Astrocyte of the spinal cord (primary cell): Measurements from ENCODE around the gene C13orf46.

Source experiments
- DNase-seq: peaks from one replicate; pipeline ENCODE4 v3.0.0; 2011; ENCODE audit warnings: low read depth, low spot score
- H3K4me3 ChIP-seq: 2 replicates; pipeline ENCODE4 v1.5.1; 2011; ENCODE audit warnings: low read depth, mild to moderate bottlenecking, low read length, moderate library complexity
- in situ Hi-C: cut with HindIII; loops from 2 replicates; pipeline ENCODE4 v1.10.0; 2017; ENCODE audit warnings: low sequenced_read_pairs
- TF ChIP-seq, protein P1 (sequence below): IDR thresholded peaks from 2 replicates; pipeline ENCODE4 v1.5.1; 2012; ENCODE audit warnings: low read depth, mild to moderate bottlenecking, low read length, inconsistent platforms

The C13orf46 gene

DNA sequence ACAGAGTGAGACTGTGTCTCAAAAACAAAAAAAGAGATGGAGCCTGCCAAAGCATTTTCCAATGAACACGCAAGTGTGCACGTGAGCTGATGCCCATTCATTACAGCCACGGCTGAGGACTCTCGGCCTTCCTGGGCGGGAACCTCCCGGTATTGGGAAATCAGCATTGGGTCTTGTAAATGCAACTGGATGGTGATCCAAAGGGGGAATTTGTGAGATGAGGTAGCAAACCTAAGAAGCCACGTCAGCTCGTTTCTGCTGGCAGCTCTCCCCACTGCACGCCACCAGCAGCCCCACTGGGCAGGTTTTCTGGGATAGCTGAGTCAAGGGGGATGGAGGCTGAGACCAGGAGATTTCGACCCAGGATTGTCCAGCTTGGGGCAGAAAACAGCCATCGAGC, 11.5 kb downstream of the C13orf46 start:
- no peak overlapping the region for H3K4me3 ChIP-seq
- no peak for DNase-seq
- in situ Hi-C loops, result no loop called here
- TF ChIP-seq, protein P1, sequence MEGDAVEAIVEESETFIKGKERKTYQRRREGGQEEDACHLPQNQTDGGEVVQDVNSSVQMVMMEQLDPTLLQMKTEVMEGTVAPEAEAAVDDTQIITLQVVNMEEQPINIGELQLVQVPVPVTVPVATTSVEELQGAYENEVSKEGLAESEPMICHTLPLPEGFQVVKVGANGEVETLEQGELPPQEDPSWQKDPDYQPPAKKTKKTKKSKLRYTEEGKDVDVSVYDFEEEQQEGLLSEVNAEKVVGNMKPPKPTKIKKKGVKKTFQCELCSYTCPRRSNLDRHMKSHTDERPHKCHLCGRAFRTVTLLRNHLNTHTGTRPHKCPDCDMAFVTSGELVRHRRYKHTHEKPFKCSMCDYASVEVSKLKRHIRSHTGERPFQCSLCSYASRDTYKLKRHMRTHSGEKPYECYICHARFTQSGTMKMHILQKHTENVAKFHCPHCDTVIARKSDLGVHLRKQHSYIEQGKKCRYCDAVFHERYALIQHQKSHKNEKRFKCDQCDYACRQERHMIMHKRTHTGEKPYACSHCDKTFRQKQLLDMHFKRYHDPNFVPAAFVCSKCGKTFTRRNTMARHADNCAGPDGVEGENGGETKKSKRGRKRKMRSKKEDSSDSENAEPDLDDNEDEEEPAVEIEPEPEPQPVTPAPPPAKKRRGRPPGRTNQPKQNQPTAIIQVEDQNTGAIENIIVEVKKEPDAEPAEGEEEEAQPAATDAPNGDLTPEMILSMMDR, result no peak

DNA sequence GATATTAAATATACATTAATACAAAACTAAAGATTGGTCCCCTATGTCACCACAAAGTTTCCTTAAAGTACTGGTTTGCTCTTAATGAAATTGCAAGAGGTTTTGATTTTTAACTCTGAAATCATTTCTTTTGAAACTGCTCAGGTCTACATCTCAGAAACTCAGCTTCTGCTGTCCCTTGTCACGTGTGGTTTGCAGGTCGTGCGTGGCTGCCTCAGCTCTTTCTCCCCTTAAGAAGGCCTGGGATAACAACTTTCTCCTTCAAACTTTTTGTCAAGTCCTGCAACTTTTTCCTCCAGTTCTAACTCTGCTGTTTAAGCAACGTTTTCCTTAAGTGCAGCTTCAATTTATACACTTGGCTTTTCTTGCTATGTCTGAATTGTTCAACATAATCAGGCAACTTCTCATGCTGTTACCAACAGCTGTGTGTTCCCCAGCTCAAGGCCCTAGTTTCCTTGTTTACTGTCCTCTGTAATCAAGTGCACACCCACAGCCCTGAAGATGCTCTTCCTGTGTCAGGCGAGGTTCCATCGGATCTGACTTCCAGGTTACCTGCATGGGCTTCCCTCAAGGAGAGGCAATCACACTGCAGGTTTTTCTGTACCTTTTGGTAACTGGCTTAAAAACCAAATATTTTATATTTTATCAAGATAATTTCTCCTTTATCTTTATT, 13.5 kb downstream of the C13orf46 start:
- TF ChIP-seq, protein P1, result no peak
- DNase-seq, result no peak

DNA sequence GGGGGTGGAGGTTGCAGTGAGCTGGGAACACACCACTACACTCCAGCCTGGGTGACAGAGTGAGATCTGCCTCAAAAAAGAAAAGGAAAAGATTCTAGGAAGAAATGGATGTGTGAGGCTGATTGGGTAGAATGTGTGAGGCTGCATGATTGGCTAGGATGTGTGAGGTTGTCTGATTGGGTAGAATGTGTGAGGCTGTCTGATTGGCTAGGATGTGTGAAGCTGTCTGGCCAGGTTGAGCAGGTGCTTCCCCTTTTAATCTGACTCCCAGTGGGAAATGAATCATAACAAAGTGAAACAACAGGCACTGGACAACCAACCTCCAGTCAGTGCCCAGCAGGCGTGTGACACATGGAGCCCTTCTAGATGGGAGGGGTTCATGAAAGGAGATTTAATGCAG, 14.7 kb downstream of the C13orf46 start:
- TF ChIP-seq, protein P1, result no peak
- H3K4me3 ChIP-seq, result no peak overlapping the region
- in situ Hi-C loops, result no loop called here
- DNase-seq, result no peak

More for the DNA sequence above, 13.5 kb downstream of the C13orf46 start:
- no peak overlapping the region for H3K4me3 ChIP-seq
- in situ Hi-C loops, result no loop called here

DNA sequence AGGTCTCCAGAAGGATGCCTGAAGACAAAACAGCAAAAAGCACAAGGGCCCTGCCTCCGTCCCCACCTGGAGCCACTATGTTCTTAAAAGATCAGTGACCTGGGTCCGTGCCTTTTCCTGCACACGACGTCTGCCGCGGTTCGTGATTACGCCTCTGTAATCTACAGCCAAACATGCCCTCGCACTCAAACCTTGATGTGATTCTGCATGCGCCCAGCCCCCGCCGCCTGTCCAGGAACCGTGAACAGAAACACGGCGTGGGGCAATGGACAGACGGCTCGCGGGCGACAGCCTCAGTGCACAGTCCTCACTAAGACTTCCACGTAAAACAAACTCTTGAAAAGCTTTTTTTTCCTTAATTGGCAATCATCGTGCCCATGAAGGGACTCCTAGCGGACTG, 15.5 kb downstream of the C13orf46 start:
- DNase-seq, result no peak
- in situ Hi-C loops, result no loop called here
- TF ChIP-seq, protein P1, result no peak
- H3K4me3 ChIP-seq, result no peak overlapping the region

DNA sequence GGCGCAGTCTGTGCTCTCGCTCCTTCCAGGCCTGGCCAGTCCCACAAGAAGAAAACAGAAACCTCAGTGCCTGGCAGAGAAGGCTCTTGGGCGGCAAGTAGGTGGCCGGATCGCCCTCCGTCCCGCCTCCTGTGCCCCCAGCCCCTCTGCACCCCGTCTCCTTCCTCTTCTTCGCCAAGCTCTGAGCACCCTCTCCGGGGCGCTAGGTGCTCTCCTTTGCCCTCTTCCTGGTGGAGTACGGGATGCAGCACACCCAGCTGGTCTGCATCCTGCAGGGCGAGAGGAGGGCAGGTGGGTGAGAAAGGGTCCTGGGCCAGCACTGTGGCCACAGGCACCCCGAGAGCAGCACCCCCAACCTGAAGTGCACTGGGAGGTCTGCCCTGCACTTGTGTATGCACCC, 17.3 kb downstream of the C13orf46 start:
- in situ Hi-C loops, result no loop called here
- TF ChIP-seq, protein P1, result no peak
- no peak overlapping the region for H3K4me3 ChIP-seq
- DNase-seq, result no peak

DNA sequence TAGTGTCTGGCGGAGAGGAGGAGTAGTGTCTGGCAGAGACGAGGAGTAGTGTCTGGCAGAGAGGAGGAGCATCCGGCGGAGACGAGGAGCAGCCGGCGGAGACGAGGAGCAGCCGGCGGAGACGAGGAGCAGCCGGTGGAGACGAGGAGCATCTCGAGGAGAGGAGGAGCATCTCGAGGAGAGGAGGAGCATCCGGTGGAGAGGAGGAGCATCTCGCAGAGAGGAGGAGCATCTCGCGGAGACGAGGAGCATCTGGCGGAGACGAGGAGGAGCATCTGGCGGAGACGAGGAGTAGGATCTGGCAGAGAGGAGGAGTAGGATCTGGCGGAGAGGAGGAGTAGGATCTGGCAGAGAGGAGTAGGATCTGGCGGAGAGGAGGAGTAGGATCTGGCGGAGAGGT, 18.2 kb downstream of the C13orf46 start:
- no peak overlapping the region for H3K4me3 ChIP-seq
- in situ Hi-C loops, result no loop called here
- TF ChIP-seq, protein P1, result no peak
- no peak for DNase-seq

DNA sequence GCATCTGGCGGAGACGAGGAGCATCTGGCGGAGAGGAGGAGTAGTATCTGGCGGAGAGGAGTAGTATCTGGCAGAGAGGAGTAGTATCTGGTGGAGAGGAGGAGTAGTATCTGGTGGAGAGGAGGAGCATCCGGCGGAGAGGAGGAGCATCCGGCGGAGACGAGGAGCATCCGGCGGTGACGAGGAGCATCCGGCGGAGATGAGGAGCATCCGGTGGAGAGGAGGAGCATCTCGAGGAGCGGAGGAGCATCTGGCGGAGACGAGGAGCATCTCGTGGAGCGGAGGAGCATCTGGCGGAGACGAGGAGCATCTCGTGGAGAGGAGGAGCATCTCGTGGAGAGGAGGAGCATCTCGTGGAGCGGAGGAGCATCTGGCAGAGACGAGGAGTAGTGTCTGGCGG, 18.6 kb downstream of the C13orf46 start:
- no peak overlapping the region for H3K4me3 ChIP-seq
- DNase-seq, result no peak
- in situ Hi-C loops, result no loop called here
- TF ChIP-seq, protein P1, result no peak
